BJ (cell line): ENCODE data around the gene MAPRE2. TPM values are rescaled to one million over a fixed set of nuclear protein-coding genes. Genes with fewer than 3 reads are reported as not detected.

Experiments
- CTCF ChIA-PET: fragments of 350-600 bp; formaldehyde crosslinking; extraction: SDS; loops from one replicate; lab custom pipeline; 2021; ENCODE audit warnings: antibody characterized with exemption, inconsistent platforms; lab: Yijun Ruan, JAX
- POLR2A ChIA-PET: fragments of 300-600 bp; sonication (Branson Sonifier 250); formaldehyde crosslinking; extraction: SDS; loops from one replicate; lab custom pipeline; 2021; ENCODE audit warnings: antibody characterized with exemption; lab: Charles Lee
- DNase-seq: peaks from one replicate; pipeline ENCODE4 v3.0.0-alpha.2; 2011; ENCODE audit warnings: low read depth
- H3K27me3 ChIP-seq: 2 replicates; pipeline ENCODE4 v1.6.0; 2011; ENCODE audit warnings: low read length; ENCODE audit not compliant: control insufficient read depth, insufficient read depth
- H3K36me3 ChIP-seq: 2 replicates; pipeline ENCODE4 v1.5.1; 2011; ENCODE audit warnings: low read length; ENCODE audit not compliant: control insufficient read depth, insufficient read depth
- H3K4me3 ChIP-seq: 2 replicates; pipeline ENCODE4 v1.5.1; 2011; ENCODE audit warnings: low read depth, mild to moderate bottlenecking, control low read depth, low read length
- CTCF ChIP-seq: IDR thresholded peaks from 2 replicates; pipeline ENCODE4 v1.5.1; 2011; ENCODE audit warnings: low read depth, mild to moderate bottlenecking, control low read depth, inconsistent platforms, low read length, moderate library complexity; ENCODE audit not compliant: insufficient read depth
- polyA plus RNA-seq: library from polyadenylated mRNA; depleted of rRNA; stranded (reverse); fragments of >200 nt; gene quantifications from 2 replicates; pipeline ENCODE4 v1.2.3, GENCODE V29; 2011

Gene MAPRE2
- polyA plus RNA-seq, 1 experiment = 23.8 TPM

- CTCF ChIA-PET = no interaction called here
- no peaks in the 10 kb centered on the region for H3K27me3 ChIP-seq
- no peak for TF ChIP-seq CTCF
- POLR2A ChIA-PET = no interaction called here
- DNase-seq = no peak
- no peak overlapping the region for H3K4me3 ChIP-seq
- no peaks in the 10 kb centered on the region for H3K36me3 ChIP-seq
These were observed 43.6 kb downstream of the MAPRE2 start for GRCh38 chr18:35084494-35085449.

- no peak overlapping the region for H3K4me3 ChIP-seq
- H3K27me3 ChIP-seq = no peaks in the 10 kb centered on the region
- no peak for TF ChIP-seq CTCF
- POLR2A ChIA-PET = no interaction called here
- DNase-seq = no peak
- CTCF ChIA-PET = no interaction called here
- H3K36me3 ChIP-seq = no peaks in the 10 kb centered on the region
These were observed 44.5 kb downstream of the MAPRE2 start for GRCh38 chr18:35085450-35086380.

GRCh38 chr18:35086704-35087103 lies 45.5 kb downstream of the MAPRE2 start:
- ChIA-PET POLR2A (no interaction called here), CTCF (no interaction called here)
- no peaks in the 10 kb centered on the region for H3K36me3 ChIP-seq
- TF ChIP-seq CTCF = no peak
- H3K27me3 ChIP-seq = no peaks in the 10 kb centered on the region
- DNase-seq = no peak
- H3K4me3 ChIP-seq = no peak overlapping the region

GRCh38 chr18:35087726-35088125 lies 46.5 kb downstream of the MAPRE2 start:
- TF ChIP-seq CTCF = no peak
- ChIA-PET POLR2A (no interaction called here), CTCF (no interaction called here)

GRCh38 chr18:35088921-35089320 lies 47.7 kb downstream of the MAPRE2 start:
- POLR2A ChIA-PET = no interaction called here
- CTCF ChIA-PET = no interaction called here
- Histone ChIP-seq H3K27me3 (no peaks in the 10 kb centered on the region), H3K4me3 (no peak overlapping the region), H3K36me3 (no peaks in the 10 kb centered on the region)
- TF ChIP-seq CTCF = no peak
- no peak for DNase-seq

More at GRCh38 chr18:35087726-35088125, 46.5 kb downstream of the MAPRE2 start:
- no peak for DNase-seq
- Histone ChIP-seq H3K36me3 (no peaks in the 10 kb centered on the region), H3K4me3 (no peak overlapping the region), H3K27me3 (no peaks in the 10 kb centered on the region)
